CD1c-positive myeloid dendritic cell (primary cell): ENCODE data around the gene BIRC5.
"Not testable (repeated sequence)": the region's sequence is repeated elsewhere in the genome, so short reads cannot be mapped to it uniquely, and the experiment has no call there.

ENCODE experiments used
- DNase-seq: peaks from one replicate; pipeline ENCODE4 v3.0.0-alpha.2; 2016; ENCODE audit errors: extremely low spot score

Gene BIRC5

DNA sequence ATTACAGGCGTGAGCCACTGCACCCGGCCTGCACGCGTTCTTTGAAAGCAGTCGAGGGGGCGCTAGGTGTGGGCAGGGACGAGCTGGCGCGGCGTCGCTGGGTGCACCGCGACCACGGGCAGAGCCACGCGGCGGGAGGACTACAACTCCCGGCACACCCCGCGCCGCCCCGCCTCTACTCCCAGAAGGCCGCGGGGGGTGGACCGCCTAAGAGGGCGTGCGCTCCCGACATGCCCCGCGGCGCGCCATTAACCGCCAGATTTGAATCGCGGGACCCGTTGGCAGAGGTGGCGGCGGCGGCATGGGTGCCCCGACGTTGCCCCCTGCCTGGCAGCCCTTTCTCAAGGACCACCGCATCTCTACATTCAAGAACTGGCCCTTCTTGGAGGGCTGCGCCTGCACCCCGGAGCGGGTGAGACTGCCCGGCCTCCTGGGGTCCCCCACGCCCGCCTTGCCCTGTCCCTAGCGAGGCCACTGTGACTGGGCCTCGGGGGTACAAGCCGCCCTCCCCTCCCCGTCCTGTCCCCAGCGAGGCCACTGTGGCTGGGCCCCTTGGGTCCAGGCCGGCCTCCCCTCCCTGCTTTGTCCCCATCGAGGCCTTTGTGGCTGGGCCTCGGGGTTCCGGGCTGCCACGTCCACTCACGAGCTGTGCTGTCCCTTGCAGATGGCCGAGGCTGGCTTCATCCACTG is at the start of gene BIRC5:
Gene BIRC5, plus strand, starts transcription at position 238 of the 690 bp plus-strand sequence. Its CDS starts 64 bp downstream, at position 302.
- peak; percentile 94 for DNase-seq

DNA sequence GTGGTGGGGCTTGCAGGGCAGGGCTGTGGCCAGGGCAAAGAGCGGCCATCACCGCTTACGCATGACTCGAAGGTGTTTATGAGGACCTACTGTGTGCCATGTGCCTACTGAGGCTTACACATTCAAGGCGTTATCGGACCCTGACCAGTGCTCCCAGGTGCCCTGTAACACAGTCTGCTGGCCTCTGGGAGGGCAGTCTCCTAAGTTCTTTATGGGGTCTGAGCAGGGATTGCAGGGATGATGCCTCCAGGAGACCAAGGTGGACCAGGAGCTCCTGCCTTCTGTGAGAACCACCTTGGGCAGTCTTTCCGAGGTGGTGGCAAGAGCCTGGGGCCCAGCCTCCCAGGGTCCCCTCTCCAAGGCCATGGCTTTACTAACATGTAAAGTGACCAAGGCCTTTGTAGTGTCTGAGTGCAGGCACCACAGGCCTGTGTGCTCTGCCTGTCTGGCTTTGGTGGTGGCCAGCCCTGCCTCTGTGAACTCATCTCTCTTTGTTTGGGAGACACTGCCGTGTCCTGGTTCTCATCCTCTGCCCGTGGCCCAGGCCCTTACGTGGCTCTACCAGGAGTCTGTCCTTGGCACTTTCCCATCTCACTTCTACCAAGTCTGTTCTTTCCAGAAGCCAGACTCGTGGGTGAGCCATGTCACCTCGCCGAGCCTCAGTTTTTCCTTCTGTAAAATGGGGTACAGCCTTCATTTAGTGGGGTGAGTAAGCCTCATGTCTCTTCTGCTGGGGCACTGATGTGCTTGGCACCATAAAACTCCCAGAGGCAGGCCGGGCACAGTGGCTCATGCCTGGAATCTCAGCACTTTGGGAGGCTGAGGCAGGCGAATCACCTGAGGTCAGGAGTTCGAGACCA is 49.1 kb upstream of the BIRC5 start:
- no peak for DNase-seq

DNA sequence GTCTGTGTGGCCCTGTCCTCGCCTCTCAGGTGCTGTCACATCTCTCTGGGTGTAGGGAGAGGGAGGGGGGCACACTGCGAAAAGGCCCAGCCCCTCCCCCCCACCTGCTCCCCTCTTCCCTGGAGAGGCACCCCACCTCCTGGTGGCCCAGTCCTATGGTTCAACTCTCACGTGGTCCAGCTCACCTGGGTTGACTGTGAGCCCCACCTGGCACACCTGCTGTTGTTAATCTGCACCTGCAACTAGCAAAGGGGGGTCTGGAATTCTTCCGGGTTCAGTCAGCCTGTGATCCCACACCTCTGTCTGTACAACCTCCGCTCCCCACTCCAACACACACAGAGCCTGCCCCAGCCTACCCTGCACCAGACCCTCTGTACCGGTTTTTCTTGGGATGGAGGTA is 47.6 kb upstream of the BIRC5 start:
- DNase-seq, result no peak

DNA sequence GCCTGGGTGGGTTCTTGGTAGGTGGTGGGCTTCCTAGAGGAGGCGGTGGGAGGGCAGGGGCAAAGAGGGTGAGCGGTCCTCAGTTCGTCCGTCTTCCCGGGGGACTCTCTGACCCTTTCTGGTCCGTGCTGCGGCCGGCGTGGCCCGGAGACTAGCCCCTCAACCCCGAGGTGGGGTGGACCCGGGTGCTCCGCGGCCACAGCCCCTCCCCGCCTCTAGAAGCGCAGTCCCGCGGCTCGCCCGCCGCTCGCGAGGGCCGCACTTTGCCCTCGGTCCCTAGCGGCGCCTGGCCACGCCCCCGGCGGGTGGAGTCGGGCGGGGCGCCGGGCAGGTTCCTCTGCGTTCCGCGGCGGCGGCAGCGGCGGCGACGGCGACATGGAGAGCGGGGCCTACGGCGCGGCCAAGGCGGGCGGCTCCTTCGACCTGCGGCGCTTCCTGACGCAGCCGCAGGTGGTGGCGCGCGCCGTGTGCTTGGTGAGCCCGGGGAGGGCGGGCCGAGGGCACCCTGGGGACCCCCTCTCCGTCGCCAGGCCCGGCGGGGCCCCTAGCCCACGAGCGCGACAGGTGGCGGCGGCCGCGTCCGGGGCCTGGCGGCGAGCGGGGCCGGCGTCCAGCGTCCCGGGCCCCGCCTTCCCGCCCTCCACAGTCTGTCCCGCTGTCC is 45.7 kb upstream of the BIRC5 start, which contains the start of gene SYNGR2:
Gene SYNGR2, plus strand, starts transcription at position 340 of the 661 bp plus-strand sequence. Its CDS starts 36 bp downstream, at position 376.
- DNase-seq, result peak; percentile 93

DNA sequence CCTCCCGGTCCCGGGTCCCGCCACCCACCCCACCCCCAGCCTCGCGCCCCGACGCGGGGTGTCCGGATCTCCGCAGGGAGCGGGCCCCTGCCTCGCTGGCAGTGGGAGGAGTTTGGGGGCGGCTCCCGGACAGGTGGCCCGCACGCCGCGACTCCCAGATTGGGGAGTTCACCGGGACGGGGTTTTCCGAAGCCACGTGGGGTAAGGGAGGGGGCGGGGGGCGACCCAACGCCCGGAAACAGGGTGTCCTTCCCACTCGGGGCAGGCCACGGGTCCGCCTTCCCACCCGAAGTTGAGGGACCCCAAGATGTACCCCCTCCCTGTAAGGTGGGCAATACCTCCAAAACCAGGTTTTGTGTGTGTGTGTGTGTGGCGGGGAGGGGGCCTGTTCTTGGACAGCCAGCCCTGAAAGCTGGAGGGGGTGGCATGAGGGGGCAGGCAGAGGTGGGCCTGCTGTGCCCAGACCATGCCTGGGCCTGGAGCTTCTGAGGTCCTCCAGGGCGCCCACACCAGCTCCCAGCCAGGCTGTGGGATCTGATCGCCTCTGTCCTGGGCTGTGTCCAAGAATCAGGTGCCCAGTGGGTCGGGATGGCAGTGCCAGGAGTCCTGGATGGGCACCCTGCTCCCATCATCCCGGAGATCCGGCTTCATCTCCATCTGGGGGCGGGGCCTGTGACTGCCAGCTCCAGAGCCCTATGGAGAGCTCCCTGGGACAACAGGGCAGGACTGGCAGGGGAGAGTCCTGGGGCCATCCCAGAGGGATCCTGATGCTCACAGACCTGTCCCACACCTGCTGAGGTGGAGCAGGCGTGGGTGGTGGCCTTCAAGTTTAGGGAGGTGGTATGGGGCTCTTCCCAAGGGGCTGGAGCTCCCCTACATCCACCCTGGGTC is 44.9 kb upstream of the BIRC5 start:
- peak; percentile 24 for DNase-seq

DNA sequence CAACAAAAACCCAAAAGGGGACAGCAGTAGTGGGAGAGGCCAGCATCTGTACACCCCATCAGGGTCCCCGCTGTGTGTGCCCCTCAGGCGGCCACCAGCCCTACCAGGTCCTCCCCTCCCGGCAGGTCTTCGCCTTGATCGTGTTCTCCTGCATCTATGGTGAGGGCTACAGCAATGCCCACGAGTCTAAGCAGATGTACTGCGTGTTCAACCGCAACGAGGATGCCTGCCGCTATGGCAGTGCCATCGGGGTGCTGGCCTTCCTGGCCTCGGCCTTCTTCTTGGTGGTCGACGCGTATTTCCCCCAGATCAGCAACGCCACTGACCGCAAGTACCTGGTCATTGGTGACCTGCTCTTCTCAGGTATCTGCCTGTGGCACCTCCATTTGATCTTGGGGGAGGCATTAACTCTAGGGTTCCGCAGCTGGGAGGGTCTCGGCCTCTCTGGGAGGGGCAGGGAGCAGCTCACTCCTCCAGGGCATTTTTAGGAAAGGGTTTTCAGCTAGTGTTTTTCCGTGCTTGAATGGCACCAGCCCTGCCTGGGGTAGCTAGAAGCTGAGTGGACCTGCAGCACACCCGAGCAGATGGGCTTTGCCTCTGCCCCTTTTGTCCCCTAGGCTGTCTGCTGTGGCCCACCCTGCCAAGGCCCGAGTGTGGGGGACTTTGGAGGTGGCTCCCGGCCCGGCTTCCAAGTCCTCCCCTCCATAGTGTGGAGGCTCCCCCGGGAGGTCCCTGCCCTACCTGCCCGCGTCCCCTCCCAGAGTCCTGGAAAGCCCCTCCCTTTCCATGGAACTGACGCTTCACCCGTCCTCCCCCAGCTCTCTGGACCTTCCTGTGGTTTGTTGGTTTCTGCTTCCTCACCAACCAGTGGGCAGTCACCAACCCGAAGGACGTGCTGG is 43.1 kb upstream of the BIRC5 start:
- DNase-seq, result peak; percentile 66

DNA sequence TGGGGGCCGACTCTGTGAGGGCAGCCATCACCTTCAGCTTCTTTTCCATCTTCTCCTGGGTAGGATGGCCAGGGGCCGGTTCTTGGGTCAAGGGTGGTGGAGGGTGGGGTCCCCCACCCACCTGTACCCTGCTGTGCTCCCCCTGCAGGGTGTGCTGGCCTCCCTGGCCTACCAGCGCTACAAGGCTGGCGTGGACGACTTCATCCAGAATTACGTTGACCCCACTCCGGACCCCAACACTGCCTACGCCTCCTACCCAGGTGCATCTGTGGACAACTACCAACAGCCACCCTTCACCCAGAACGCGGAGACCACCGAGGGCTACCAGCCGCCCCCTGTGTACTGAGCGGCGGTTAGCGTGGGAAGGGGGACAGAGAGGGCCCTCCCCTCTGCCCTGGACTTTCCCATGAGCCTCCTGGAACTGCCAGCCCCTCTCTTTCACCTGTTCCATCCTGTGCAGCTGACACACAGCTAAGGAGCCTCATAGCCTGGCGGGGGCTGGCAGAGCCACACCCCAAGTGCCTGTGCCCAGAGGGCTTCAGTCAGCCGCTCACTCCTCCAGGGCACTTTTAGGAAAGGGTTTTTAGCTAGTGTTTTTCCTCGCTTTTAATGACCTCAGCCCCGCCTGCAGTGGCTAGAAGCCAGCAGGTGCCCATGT is 42.3 kb upstream of the BIRC5 start:
- not testable (repeated sequence) for DNase-seq

DNA sequence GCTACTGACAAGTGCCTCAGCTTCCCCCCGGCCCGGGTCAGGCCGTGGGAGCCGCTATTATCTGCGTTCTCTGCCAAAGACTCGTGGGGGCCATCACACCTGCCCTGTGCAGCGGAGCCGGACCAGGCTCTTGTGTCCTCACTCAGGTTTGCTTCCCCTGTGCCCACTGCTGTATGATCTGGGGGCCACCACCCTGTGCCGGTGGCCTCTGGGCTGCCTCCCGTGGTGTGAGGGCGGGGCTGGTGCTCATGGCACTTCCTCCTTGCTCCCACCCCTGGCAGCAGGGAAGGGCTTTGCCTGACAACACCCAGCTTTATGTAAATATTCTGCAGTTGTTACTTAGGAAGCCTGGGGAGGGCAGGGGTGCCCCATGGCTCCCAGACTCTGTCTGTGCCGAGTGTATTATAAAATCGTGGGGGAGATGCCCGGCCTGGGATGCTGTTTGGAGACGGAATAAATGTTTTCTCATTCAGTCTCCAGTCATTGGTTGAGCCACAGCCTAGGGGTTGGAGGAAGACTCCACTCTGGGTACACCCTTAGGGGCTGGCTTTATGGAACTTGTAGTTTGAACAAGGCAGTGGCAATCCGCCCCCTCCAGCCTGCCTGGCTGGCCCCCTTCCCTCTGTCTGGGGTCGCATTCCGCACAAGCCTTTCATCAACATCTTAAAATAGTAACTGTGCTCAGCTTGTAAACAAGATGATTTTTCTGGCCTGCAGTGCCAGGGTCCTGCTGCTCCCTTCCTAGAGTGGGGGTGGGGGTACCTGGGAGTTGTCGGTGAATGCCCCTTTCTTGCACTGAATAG is 41.6 kb upstream of the BIRC5 start:
- DNase-seq, result peak; percentile 76

DNA sequence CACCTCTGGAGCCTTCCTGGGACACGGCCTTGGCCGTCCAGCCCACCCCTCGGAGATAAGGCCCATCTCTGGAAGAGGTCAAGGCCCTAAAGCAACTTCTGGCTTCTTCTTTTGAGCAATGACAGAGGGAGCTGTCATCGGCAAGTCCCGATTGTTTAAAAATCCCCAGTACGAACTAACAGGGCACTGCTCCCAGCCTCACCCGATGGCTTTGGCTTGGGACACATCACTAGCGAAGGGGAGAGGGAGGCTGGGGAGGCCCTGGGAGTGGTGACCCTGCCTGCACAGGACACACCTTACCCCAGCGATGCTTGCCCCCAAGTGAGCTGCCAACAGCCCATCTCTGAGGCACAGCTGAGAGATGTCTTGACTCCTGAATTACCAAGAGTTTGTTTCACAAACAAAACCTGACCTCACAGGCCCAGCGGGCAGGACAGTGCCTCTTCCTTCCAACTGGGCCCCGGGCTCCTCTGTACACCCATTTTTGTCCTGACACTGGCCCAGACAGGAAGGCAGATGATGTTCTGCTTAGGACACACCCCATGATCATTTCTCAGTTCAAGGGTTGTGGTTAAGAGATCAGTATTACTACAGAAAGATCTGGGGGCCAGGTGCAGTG is 40.8 kb upstream of the BIRC5 start:
- peak; percentile 51 for DNase-seq

DNA sequence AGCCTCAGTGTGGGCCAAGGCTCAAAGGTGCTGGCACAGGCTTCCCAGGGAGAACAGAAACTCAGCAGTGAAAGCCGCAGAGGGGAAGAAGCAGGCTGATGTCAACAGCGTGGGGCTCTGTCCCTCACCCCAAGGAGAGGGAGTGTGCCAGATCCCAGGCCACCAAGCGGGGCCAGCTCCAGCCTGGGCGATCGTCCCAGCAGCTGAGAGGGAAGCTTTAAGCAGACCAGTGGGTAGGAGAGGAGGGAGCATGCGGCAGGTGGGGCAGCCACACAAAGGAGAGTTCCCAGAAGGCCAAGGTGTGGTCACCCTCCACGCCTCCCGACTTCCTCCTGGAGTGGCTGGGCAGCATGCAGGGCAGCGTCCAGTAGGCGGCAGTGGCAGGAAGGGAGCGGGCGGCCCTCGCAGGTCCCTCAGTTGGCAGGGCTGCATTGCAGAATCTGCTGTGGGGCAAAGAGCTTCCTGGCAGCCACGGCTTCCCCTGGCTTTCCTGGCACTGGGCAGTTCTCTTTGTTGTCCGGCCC is 39.6 kb upstream of the BIRC5 start:
- DNase-seq, result peak; percentile 90

DNA sequence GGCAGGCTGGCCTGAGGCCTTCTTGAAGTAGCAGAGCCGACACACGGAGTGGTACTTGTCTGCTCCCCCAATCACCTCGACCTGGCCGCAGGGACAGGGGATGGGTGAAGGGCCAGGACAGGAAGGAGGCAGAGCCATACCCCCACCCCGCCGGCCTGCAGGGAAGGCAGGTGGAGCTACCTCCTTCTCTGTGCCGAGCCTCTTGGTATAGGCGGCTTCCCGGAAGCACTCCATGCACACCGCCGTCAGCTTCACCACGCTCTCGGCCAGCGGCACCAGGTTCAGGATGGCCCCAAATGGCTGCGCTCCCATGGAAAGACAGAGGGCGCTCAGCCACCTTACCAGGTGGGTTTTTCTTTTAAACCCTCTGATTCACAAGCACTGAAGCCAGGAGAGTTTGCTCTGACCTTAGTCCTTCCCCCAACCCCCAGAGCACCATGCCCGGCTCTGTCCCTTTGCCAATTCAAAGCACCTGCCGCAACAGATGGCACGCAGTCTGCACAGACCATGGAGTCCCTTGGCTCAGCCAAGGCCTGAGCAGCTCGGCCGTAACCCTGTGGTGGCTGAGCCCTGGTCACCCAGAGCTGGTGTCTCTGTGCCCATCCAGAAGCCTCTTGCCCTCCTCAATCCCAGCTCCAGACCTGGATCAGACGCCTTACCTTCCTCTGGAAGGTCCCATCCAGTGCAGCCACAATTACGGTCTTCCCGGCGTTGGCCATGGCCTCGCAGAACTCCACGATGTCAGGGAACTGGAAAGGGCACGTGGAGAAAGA is 39.0 kb upstream of the BIRC5 start:
- DNase-seq, result no peak

DNA sequence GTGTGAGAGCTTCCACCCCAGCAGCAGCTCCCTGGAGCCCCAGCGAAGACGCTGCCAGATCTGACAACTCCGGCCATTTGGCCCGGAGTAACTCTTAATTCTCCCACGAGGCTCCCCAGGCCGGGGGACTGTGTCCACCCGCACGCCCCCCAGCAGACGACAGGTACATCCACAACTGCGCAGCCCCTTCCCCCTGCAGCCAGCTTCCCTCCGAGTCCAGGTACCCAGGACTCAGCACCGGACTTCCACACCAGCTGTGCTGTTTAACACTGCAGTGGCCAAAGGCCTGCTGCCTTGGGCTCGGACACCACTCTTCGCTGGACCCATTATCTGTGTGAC is 38.4 kb upstream of the BIRC5 start:
- DNase-seq, result no peak

DNA sequence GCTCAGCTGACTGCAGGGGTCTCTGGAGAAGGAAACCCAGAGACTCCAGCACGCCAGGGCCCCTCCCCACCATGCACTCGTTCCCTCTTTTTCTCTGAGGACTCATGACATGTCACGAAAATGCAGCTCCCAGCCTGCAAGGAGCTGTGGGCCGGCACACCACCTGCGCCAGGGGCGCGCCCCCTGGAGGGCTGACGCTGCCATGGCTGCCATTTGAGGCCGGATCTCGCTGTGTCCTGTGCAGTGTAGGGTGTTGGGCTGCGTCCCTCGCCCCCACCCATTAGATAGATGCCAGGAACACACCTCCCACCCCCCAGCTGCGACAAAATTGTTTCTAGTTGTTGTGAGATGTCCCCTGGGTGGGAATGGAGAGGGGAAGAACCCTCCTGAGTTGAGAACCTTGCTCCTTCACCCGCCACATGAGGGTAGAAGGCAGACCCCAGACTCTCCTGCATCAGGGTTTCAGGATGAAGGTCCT is 37.5 kb upstream of the BIRC5 start:
- DNase-seq, result peak; percentile 84

DNA sequence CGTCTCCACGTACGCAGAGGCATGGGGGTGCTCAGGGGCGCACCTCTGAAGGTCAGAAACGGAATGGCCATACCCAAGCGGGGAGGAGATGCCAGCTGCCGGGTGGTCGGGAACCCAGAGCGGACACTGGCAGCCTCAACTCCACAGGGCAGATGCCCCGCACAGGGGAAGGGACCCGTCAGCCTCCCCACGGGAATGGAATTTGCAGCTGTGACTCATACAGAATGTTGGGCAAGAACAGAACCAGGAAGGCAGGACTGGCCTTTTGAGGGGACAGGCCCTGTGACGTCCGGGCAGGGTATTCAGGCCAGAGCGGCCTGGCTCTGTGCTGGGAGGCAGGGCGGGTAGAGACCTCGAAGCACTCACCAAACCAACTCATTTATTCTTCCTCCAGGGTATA is 34.7 kb upstream of the BIRC5 start:
- peak; percentile 70 for DNase-seq

DNA sequence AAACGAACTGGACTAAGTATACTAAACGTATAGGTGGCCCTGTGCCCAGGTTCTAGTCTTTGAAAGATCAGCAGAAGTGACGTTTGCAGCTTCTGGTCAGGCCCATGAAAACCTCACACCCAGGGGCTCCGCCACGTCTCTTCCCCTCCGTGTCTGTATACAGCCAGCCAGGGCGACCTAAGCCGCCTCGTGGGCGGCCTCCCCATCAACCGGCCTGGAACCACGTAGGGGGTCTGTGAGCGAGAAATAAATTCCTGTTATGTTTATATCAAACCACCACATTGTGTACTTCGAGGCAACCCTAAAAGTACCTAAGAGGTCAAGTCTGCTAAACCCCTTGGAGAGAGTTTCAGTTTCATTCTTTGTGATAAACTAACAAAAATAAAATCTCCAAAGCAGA is 34.0 kb upstream of the BIRC5 start:
- DNase-seq, result no peak

DNA sequence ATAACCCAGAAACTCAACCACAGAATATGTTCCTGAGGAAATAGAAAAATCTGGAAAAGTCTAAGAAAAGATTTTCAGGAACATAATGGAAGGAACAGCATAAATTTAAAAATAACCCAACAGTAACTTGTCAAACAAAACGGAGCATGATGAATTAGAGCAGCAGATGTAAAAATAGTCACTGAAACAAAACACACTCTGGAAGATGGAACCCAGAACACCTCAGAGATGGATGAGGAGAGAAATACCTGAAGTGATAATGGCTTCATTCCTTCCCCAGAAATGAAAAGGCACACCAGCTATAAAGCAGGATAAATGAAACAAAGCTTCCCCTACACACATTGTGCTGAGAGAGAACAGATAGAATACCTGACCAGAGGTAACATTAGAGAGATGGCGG is 33.5 kb upstream of the BIRC5 start:
- DNase-seq, result no peak

DNA sequence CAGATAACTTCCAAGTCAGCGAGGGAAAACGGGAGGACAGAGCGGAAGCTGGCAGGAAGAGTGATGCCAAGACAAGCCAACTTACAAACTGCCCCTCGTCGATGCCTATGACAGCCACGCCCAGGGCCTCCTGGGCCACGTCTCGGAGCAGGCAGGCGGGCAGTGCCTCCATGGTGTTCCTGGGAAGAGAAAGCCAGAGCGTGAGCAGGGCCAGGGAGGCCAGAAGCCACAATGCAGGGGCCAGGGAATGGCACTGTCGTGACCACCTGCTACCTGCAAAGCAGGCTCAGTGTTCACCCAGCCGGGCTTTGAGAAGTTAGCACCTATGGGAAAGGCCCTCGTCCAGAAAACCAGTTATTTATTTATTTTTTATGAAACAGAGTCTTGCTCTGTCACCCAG is 31.5 kb upstream of the BIRC5 start:
- DNase-seq, result no peak

DNA sequence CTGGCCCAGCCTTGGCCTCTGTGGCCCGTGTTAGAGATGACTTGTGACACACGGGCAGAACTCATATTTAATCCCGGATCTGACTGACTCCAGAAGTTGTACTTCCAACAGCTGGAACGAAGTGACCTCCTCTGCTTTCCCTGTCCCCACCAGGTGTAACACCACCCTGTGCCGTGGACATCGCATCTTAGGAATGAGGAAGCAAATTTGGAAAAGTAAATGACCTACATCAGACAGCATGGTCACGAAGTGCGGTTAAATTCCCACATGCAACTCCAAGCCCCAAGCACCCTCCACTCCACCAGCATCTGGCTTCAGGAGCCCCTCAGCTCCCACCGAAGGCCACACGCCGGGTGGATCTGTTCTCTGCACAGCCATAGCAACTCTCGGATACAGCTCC is 30.1 kb upstream of the BIRC5 start:
- no peak for DNase-seq
